ENCODE measurements around the gene CDSN.
"Not testable (repeated sequence)": the region's sequence is repeated elsewhere in the genome, so short reads cannot be mapped to it uniquely, and the experiment has no call there.

CDSN gene, protein sequence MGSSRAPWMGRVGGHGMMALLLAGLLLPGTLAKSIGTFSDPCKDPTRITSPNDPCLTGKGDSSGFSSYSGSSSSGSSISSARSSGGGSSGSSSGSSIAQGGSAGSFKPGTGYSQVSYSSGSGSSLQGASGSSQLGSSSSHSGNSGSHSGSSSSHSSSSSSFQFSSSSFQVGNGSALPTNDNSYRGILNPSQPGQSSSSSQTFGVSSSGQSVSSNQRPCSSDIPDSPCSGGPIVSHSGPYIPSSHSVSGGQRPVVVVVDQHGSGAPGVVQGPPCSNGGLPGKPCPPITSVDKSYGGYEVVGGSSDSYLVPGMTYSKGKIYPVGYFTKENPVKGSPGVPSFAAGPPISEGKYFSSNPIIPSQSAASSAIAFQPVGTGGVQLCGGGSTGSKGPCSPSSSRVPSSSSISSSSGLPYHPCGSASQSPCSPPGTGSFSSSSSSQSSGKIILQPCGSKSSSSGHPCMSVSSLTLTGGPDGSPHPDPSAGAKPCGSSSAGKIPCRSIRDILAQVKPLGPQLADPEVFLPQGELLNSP
- total RNA-seq = 0 reads per million in 9 experiments

DNA sequence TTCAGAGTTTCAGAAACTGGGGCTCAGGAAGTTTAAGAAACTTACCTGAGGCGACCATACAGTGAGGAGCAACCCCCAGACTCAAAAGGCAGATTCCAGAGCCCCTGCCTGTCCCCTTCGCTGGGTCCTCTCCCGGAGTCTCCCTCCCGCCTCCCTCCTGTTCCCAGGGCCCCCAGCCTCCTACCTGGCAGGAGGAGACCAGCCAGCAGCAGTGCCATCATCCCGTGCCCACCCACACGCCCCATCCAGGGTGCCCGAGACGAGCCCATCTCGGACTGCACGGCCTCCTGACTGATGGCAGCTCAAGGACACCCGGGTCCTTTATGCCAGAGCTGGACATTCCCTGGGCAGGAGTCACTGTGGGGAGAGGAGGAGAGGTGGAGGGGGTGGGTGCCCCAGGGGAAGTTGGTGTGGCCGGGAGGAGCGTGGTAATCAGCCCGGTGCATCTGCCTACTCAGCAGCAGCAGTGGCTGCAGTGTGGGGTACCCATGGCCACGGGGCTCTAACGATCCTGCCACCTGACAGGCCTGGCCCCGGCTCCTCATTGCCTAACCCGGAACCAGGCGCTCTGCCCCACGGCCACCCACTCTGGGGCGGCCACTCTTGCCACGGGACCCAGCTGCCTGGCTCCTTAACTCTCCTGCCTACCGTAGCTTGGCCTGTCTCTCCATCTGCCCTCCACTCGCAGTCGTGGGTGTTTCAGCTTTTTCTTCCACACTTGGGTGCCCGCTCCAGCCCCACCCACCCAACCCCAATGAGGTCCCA is at the start of gene CDSN:
Gene CDSN (minus strand): TSS at position 296 of the 765 bp plus-strand sequence. CDS start 27 bp downstream, at position 269.
- Mint-ChIP-seq H3K27me3 (peaks cover 27 to 75% of the 10 kb centered on the region in 2 donors), H3K36me3 (ENCODE audit: insufficient read depth) (peaks cover 3% of the 10 kb centered on the region), H3K4me3 (no peak within 1 kb of the TSS), H3K9me3 (no peaks in the 10 kb centered on the region), H3K27ac (no peak within 1 kb of the TSS), H3K4me1 (ENCODE audit: low read depth in 2 of 2) (peaks cover 0 to 3% of the 10 kb centered on the region in 2 donors)
- no peak for DNase-seq
- ATAC-seq (replicated peaks) = no peak

DNA sequence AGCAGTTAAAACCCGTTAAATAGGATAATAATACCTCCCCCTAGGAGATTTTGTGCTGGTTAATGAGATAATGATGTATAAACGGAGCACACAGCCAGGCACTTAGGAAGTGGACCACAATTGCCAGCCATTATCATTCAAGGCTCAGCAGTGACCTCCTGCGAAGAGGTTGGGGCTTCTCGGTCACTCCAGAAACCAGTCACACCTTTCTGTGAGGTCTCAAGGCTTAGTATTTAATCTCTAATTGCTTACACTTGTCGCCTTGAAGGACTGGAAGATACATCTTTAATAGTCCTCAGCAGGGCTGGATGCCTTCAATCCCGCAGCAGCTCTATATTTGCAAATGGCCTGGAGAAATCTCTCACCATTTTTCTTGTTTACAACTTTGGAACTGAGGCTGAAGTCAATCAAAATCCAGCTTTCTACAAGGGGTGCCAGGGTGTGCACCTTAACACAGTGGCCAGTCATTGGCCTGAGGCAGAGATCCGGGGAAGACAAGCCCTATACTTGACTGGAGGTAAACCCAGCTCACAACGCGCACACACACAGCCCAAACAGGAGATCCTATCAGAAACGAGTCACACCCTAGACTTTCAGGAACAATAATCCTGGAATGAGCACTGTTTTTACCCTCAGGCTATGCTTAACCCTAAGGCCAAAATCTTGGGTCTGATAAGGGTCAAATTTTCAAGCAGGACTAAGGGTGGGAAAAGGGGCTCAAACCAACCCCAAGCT is 49.0 kb upstream of the CDSN start:
- no peak for ATAC-seq (replicated peaks)
- Mint-ChIP-seq H3K36me3 (ENCODE audit: insufficient read depth) (no peaks in the 10 kb centered on the region), H3K9me3 (no peaks in the 10 kb centered on the region), H3K27ac (no peak overlapping the region), H3K4me3 (no peak overlapping the region), H3K27me3 (no peaks in the 10 kb centered on the region), H3K4me1 (ENCODE audit: low read depth in 2 of 2) (no peaks in the 10 kb centered on the region)
- no peak for DNase-seq

DNA sequence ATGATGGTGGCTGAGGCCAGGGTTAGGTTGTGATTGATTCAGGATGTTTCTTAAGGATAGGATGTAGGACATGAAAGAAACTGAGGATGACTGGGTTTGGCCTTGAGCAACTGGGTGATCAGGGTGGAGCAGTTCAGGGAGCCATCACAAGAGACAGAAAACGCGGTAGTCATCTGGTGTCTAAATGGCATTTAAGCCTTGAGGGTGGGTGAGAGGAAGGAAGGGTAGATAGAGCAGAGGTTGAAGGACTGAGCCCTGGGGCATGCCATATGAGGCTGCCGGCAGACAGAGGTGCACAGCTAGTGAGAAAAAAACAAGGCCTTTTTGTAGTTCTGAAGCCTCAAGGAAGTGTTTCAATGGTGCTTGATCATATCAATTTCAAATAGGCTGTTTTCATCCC is 48.4 kb upstream of the CDSN start:
- Mint-ChIP-seq H3K4me1 (ENCODE audit: low read depth in 2 of 2) (no peaks in the 10 kb centered on the region), H3K27ac (no peak overlapping the region), H3K27me3 (no peaks in the 10 kb centered on the region), H3K36me3 (ENCODE audit: insufficient read depth) (no peaks in the 10 kb centered on the region), H3K4me3 (no peak overlapping the region), H3K9me3 (no peaks in the 10 kb centered on the region)
- DNase-seq = no peak
- ATAC-seq (replicated peaks) = no peak

DNA sequence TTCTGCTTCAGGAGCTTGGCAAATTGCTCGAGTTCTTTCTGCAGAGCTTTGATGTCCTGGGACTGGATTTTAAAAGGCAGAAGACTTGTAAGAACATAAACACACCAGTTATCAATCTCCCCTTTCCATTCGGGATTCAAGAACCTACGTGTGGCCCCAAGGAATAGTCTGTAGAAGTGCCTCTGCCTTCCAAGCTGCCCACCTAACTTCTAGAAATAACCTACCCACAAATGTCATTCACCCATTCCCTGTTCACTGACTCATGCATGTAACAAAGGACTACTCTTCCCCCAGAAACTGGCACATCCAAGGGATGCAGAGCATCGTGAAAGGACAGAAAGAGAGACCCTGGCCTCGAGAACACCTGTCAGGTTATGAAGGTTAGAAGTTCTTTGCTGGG is 45.7 kb upstream of the CDSN start:
- Mint-ChIP-seq H3K27me3 (no peaks in the 10 kb centered on the region), H3K4me1 (ENCODE audit: low read depth in 2 of 2) (no peaks in the 10 kb centered on the region), H3K27ac (peak overlapping the region in 1 of 2 donors; percentile 41), H3K36me3 (ENCODE audit: insufficient read depth) (no peaks in the 10 kb centered on the region), H3K9me3 (no peaks in the 10 kb centered on the region), H3K4me3 (no peak overlapping the region)
- ATAC-seq (replicated peaks) (no peak), DNase-seq (no peak)

DNA sequence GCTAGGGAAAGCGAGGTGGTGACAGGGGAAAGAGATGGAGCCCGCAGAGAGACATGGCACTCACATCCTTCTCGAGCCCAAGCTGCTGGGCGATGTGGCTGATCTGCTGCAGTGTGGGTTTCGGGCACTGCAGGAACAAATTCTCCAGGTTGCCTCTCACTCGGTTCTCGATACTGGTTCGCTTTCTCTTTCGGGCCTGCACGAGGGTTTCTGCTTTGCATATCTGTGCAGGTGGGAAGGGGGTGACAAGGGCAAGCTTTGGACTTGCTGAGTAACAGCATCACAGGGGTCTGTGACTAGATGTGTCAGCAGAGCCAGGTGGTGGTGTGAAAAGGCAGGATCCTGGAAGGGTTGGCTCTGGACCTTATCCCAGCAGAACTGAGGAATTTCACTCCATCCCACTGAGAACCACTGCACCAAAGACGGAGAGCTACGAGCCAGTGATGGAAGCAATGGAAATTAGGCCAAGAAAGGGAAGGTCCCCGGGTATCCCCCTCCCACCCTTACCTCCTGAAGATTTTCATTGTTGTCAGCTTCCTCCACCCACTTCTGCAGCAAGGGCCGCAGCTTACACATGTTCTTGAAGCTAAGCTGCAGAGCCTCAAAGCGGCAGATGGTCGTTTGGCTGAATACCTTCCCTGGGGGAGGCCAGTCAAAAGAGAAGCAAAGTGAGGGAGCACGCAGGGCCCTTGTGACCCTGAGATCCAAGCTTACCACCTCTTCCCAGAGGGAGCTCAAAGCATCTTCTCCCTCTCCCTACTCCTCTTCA is 45.0 kb upstream of the CDSN start:
- not testable (repeated sequence) for H3K27me3 Mint-ChIP-seq; H3K27ac Mint-ChIP-seq; ATAC-seq (replicated peaks); DNase-seq; H3K4me3 Mint-ChIP-seq; H3K36me3 Mint-ChIP-seq (ENCODE audit: insufficient read depth); H3K4me1 Mint-ChIP-seq (ENCODE audit: low read depth in 2 of 2); H3K9me3 Mint-ChIP-seq

DNA sequence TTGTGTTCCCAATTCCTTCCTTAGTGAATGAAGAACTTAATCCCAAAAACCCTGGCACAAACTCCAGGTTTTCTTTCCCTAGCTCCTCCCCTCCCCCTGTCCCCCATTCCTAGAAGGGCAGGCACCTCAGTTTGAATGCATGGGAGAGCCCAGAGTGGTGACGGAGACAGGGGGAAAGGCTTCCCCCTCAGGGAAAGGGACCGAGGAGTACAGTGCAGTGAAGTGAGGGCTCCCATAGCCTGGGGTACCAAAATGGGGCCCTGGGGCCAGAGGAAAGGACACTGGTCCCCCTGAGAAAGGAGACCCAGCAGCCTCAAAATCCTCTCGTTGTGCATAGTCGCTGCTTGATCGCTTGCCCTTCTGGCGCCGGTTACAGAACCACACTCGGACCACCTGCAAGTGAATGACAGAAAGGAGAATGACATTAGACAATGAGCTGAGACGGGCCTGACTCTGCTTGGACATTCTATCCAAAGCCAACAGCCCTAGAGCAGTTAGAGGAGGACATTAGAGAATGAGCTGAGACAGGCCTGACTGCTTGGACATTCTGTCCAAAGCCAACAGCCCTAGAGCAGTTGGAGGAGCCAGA is 44.3 kb upstream of the CDSN start:
- H3K4me1 Mint-ChIP-seq (ENCODE audit: low read depth in 2 of 2); H3K9me3 Mint-ChIP-seq; ATAC-seq (replicated peaks); DNase-seq; H3K27me3 Mint-ChIP-seq; H3K27ac Mint-ChIP-seq; H3K36me3 Mint-ChIP-seq (ENCODE audit: insufficient read depth); H3K4me3 Mint-ChIP-seq: not testable (repeated sequence)

DNA sequence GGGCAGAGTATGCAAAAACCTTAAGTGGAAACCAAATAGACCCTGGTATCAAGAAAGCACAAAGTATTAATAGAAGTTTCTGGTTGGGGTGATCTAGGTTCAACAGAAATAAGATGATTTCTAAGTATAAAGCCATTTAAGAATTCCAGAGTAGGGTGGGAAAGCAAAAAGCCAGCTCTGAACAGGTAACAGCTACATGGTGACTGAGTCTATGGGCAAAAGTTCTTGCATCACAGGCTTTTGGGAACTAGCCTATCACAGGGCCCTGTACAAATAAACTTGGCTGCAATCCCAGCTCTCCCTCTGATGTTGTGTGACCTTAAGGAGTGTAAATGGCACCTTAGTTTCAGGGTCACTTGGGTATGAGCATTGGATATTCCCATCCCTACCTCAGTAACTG is 43.7 kb upstream of the CDSN start:
- Mint-ChIP-seq H3K27ac (no peak overlapping the region), H3K36me3 (ENCODE audit: insufficient read depth) (peaks cover under 1% of the 10 kb centered on the region), H3K4me1 (ENCODE audit: low read depth in 2 of 2) (peaks cover 7 to 12% of the 10 kb centered on the region in 2 donors), H3K27me3 (no peaks in the 10 kb centered on the region), H3K4me3 (no peak overlapping the region), H3K9me3 (no peaks in the 10 kb centered on the region)
- ATAC-seq (replicated peaks) = no peak
- no peak for DNase-seq

DNA sequence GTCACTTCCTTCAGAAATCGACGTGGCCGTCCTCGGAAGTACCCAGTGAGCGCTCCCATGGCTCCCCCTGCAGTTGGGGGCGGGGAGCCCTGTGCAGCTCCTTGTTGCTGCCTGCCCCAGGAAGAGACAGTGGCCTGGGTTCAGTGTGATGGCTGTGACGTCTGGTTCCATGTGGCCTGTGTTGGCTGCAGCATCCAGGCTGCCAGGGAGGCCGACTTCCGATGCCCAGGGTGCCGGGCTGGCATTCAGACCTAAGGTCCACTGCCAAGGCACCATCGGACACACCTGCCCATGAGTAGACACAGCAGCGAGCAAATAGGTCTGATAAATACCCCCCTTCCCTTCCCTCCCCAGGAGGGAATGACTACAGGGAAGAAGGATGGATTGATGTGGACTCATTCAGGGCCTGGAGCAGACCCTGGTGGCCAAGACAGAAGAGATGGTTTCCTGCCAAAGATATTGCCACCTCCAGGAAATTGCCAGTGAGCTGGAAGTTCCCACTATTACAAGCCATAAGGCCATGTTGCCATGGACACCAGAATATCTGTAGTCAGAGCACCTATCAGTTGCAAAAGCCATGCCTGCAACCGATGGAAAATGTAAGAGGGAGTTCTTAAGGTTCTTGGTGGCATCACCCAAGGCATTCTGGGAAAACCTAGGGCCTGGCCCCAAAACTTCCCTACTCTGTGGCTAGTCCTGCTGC is 42.4 kb upstream of the CDSN start:
- peaks cover 10% of the 10 kb centered on the region for H3K36me3 Mint-ChIP-seq (ENCODE audit: insufficient read depth)
- H3K27ac Mint-ChIP-seq = peak overlapping the region in 1 of 2 donors; percentile 26
- DNase-seq (no peak), ATAC-seq (replicated peaks) (no peak)
- H3K4me3 Mint-ChIP-seq = no peak overlapping the region
- H3K4me1 Mint-ChIP-seq (ENCODE audit: low read depth in 2 of 2) = peaks cover 13 to 21% of the 10 kb centered on the region in 2 donors
- no peaks in the 10 kb centered on the region for H3K9me3 Mint-ChIP-seq
- H3K27me3 Mint-ChIP-seq = no peaks in the 10 kb centered on the region

DNA sequence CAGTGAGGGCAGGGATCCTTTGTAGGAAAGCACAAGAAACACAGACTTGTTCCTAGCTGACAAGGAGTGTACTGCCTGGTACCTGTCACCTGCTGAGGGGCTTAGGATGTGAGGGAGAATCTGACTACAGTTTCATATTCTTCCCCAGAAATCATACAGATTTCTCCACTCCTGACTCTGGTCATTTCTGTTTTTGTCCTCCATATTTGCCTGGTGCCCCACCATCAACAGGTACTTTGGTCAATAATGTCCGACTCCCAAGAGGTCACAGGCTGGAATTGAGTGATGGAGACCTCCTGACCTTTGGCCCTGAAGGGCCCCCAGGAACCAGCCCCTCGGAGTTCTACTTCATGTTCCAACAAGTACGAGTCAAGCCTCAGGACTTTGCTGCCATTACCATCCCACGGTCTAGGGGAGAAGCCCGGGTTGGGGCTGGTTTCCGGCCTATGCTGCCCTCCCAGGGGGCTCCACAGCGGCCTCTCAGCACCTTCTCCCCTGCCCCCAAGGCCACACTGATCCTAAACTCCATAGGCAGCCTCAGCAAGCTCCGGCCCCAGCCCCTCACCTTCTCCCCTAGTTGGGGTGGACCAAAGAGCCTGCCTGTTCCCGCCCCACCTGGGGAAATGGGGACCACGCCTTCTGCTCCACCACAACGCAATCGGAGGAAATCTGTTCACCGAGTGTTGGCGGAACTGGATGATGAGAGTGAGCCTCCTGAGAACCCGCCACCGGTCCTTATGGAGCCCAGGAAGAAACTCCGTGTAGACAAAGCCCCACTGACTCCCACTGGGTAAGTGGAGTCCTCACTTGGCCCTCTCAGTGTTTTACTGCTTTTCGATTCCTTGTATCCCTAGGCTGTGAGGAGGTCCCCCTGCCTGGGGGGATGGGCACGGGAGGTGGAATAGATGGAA is 41.2 kb upstream of the CDSN start:
- H3K4me1 Mint-ChIP-seq (ENCODE audit: low read depth in 2 of 2) = peaks cover 15 to 27% of the 10 kb centered on the region in 2 donors
- no peaks in the 10 kb centered on the region for H3K9me3 Mint-ChIP-seq
- DNase-seq (no peak), ATAC-seq (replicated peaks) (no peak)
- no peaks in the 10 kb centered on the region for H3K27me3 Mint-ChIP-seq
- H3K27ac Mint-ChIP-seq = peak overlapping the region in 1 of 2 donors; percentile 42
- H3K4me3 Mint-ChIP-seq = no peak overlapping the region
- peaks cover 10% of the 10 kb centered on the region for H3K36me3 Mint-ChIP-seq (ENCODE audit: insufficient read depth)

DNA sequence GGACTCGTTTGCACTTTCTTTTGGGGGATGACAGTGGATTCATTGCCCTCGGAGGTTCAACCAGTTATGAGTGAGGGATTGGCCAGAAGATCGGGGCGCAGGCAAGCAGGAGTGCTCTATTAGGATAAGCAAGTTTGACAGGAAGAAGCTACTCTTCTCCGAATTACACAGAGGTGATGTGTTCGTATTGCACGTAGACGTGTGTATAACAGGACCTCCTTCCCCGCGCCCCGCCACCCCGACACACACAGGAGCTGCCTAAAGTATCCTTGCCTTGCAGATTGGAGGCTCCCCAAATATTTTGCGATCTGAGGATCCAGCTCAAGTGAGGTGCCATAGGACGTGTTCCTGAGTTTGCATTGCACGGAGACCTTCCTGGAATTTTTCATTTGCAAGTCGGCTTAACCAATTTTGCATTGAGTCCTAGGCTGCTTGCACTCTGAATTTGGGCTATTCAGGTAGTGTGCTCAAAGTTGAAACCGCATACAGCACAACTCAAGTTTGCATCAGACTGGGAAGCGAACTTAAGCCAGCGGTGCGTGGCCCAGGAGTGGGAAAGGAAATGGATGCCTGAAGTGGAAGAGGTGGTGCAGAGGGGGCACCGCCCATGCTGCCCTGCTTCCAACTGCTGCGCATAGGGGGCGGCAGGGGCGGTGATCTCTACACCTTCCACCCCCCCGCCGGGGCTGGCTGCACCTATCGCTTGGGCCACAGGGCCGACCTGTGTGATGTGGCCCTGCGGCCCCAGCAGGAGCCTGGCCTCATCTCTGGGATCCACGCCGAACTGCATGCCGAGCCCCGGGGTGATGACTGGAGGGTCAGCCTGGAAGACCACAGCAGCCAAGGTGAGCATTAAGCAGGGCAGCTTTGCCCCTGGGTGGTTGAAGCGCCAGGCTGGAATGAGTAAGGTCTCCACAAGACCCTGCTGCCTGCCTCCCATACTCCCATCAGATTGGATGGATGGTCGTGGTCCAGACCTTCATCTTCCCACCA is 38.9 kb upstream of the CDSN start:
- peak in 1 of 3 experiments; percentile 19 for DNase-seq
- no peak for ATAC-seq (replicated peaks)
- H3K27me3 Mint-ChIP-seq = no peaks in the 10 kb centered on the region
- H3K4me3 Mint-ChIP-seq = peak overlapping the region; percentile 84 to 87
- no peaks in the 10 kb centered on the region for H3K9me3 Mint-ChIP-seq
- H3K36me3 Mint-ChIP-seq (ENCODE audit: insufficient read depth) = peaks cover 13% of the 10 kb centered on the region
- peaks cover 15 to 27% of the 10 kb centered on the region in 2 donors for H3K4me1 Mint-ChIP-seq (ENCODE audit: low read depth in 2 of 2)
- H3K27ac Mint-ChIP-seq = peak overlapping the region; percentile 85 to 93
